Measurements from ENCODE around the gene GALNT14. TPM values are rescaled to one million over a fixed set of nuclear protein-coding genes. Genes with fewer than 3 reads are reported as not detected.

GALNT14 gene
- total RNA-seq, 1 experiment from 2014 or later = 2.7 TPM

GRCh38 chr2:31110998-31111397, 27.2 kb downstream of the GALNT14 start:
- no peak overlapping the region for H3K9ac ChIP-seq (ENCODE audit: extremely low read depth, insufficient read length, low read length)
- peaks cover 19 to 28% of the 10 kb centered on the region in 2 experiments for H3K9me3 Mint-ChIP-seq
- no peak overlapping the region for H3K56ac ChIP-seq (ENCODE audit: insufficient read length, low read depth, low read length)
- no peaks in the 10 kb centered on the region for H3K9me3 ChIP-seq (ENCODE audit: control insufficient read depth, low read depth, low read length)
- H3T11ph ChIP-seq (ENCODE audit: low read length) = no peak overlapping the region
- TF ChIP-seq CTCF (conservative IDR thresholded peaks at IDR 0.05) = no peak
- H2AK5ac ChIP-seq (ENCODE audit: insufficient read length, low read length) = no peak overlapping the region
- no peak overlapping the region for H3K4me2 ChIP-seq (ENCODE audit: insufficient read depth, insufficient read length, low read length)
- H3K23me2 ChIP-seq (ENCODE audit: insufficient read length, low read depth, low read length, poor library complexity, severe bottlenecking) = no peaks in the 10 kb centered on the region
- H3K4me1 ChIP-seq (ENCODE audit: insufficient read depth, low read length) = no peaks in the 10 kb centered on the region
- H3K18ac ChIP-seq (ENCODE audit: insufficient read length, low read depth, low read length) = no peak overlapping the region
- H2BK120ac ChIP-seq (ENCODE audit: low read depth, low read length, poor library complexity, severe bottlenecking) = no peak overlapping the region
- no peak for DNase-seq
- WGBS (ENCODE audit: extremely low coverage, insufficient read length, low lambda C conversion rate) = no CpG with 5 or more reads among the region's 3 CpGs
- no peak overlapping the region for H4K5ac ChIP-seq (ENCODE audit: insufficient read length, low read depth, low read length)
- H3K27ac Mint-ChIP-seq = no peak overlapping the region
- H3K79me2 ChIP-seq (ENCODE audit: insufficient read depth, low read length) = no peaks in the 10 kb centered on the region
- H3K27me3 ChIP-seq (ENCODE audit: insufficient read depth, low read length) = no peaks in the 10 kb centered on the region
- H3K36me3 Mint-ChIP-seq (ENCODE audit: insufficient read depth in 1 of 3, low read depth in 3 of 3) = peaks cover 5 to 24% (median 11%) of the 10 kb centered on the region in 3 experiments
- no peak overlapping the region for H3K14ac ChIP-seq (ENCODE audit: insufficient read depth, low read length)
- H3K23ac ChIP-seq (ENCODE audit: insufficient read length, low read depth, low read length) = no peak overlapping the region
- no peak overlapping the region for H3K27ac ChIP-seq (ENCODE audit: insufficient read length, low read depth, low read length)
- no peaks in the 10 kb centered on the region for H4K20me1 ChIP-seq (ENCODE audit: control insufficient read depth, insufficient read depth, insufficient read length)
- H4K91ac ChIP-seq (ENCODE audit: insufficient read length, low read depth, low read length) = no peak overlapping the region
- H2AFZ ChIP-seq (ENCODE audit: low read length) = no peak overlapping the region
- no peak overlapping the region for H4K8ac ChIP-seq (replicated peaks; ENCODE audit: insufficient read length, low read depth, low read length)
- no peaks in the 10 kb centered on the region for H3K79me1 ChIP-seq (ENCODE audit: insufficient read depth, low read depth, low read length, poor library complexity, severe bottlenecking)
- H2BK15ac ChIP-seq (ENCODE audit: low read depth, low read length) = no peak overlapping the region
- 0 out of 4 replicates have a peak, but pooled peaks cover 0 to 2% of the 10 kb centered on the region in 2 experiments for H3K4me1 Mint-ChIP-seq
- H2BK5ac ChIP-seq (ENCODE audit: insufficient read length, low read length) = no peak overlapping the region
- no peak overlapping the region for H2BK12ac ChIP-seq (ENCODE audit: insufficient read length, low read depth, low read length)
- peaks cover 72% of the 10 kb centered on the region for H3K27me3 Mint-ChIP-seq (ENCODE audit: low read depth)
- no peak overlapping the region for H3K4ac ChIP-seq (ENCODE audit: low read depth, low read length)
- H3K4me3 Mint-ChIP-seq = no peak overlapping the region
- no peak overlapping the region for H2BK20ac ChIP-seq (ENCODE audit: low read depth, low read length, poor library complexity, severe bottlenecking)

All from H9 (cell line).